K562 treated with DMSO at 1 percent for 48 hours (cell line): ENCODE results near the gene DBET. TPM values are rescaled to one million over a fixed set of nuclear protein-coding genes. Genes with fewer than 3 reads are reported as not detected.

Source experiments
- total RNA-seq: library from RNA; unstranded; fragments of 300-600 nt; gene quantifications from 2 replicates; pipeline ENCODE4 v1.2.3, GENCODE V29; 2022; ENCODE audit warnings: low replicate concordance; ENCODE audit errors: extremely low read depth

Gene DBET
- not detected in 2 replicates for total RNA-seq

GRCh38 chr4:190064342-190064741 is at the start of gene DBET:
Gene DBET (plus strand): TSS chr4:190064502.

GRCh38 chr4:190027156-190027555 is 37.1 kb upstream of the DBET start, which contains the start of gene FRG2:
Gene FRG2 (minus strand): TSS chr4:190027256. CDS start chr4:190027204, 52 bp downstream.

Other genes with a start within 250 kb of the DBET start
- gene FRG1, start 123.6 kb upstream of the DBET start, total RNA-seq = not detected in 2 replicates
- not detected in 2 replicates for gene FRG2, start 37.2 kb upstream of the DBET start, total RNA-seq
- gene DUX4, start 109.3 kb downstream of the DBET start, total RNA-seq = not detected in 2 replicates